NB4 (cell line): ENCODE data around the gene AMER2.

Source experiments
- POLR2A ChIP-seq: IDR thresholded peaks from 2 replicates; pipeline ENCODE4 v1.6.1; 2011; ENCODE audit warnings: mild to moderate bottlenecking; ENCODE audit not compliant: insufficient read length; ENCODE audit errors: extremely low read depth
- TF ChIP-seq, protein P1 (sequence below): IDR thresholded peaks from one replicate; pipeline ENCODE4 v1.5.1; 2012; ENCODE audit warnings: low read depth, low read length

GRCh38 chr13:25178070-25178469, 6.0 kb upstream of the AMER2 start:
- TF ChIP-seq POLR2A, result no peak
- TF ChIP-seq, protein P1, sequence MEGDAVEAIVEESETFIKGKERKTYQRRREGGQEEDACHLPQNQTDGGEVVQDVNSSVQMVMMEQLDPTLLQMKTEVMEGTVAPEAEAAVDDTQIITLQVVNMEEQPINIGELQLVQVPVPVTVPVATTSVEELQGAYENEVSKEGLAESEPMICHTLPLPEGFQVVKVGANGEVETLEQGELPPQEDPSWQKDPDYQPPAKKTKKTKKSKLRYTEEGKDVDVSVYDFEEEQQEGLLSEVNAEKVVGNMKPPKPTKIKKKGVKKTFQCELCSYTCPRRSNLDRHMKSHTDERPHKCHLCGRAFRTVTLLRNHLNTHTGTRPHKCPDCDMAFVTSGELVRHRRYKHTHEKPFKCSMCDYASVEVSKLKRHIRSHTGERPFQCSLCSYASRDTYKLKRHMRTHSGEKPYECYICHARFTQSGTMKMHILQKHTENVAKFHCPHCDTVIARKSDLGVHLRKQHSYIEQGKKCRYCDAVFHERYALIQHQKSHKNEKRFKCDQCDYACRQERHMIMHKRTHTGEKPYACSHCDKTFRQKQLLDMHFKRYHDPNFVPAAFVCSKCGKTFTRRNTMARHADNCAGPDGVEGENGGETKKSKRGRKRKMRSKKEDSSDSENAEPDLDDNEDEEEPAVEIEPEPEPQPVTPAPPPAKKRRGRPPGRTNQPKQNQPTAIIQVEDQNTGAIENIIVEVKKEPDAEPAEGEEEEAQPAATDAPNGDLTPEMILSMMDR, result no peak
